GM23338 (cell line): ENCODE measurements around the gene TSACC. TPM values are rescaled to one million over a fixed set of nuclear protein-coding genes. Genes with fewer than 3 reads are reported as not detected.

Experiments
- ATAC-seq: fragments of 200-7000 bp; cut with Tn5 transposase; 3 replicates; pipeline ENCODE4 v1.9.1; 2020
- DNase-seq: peaks from one replicate; pipeline ENCODE4 v3.0.0-alpha.2; 2015; ENCODE audit warnings: low spot score
- H2AFZ ChIP-seq: fragments of 200-600 bp; sonication (generic); 2 replicates; pipeline ENCODE4 v1.8.0; 2016; ENCODE audit warnings: antibody characterized with exemption, mild to moderate bottlenecking, moderate library complexity
- H3F3A ChIP-seq: fragments of 200-600 bp; sonication (generic); replicated peaks from 2 replicates; pipeline ENCODE4 v1.8.0; 2017; ENCODE audit warnings: antibody characterized with exemption, mixed run types, low read depth
- H3K27ac ChIP-seq: fragments of 200-600 bp; sonication (generic); 2 replicates; pipeline ENCODE4 v1.6.1; 2016; ENCODE audit warnings: low read depth
- H3K27me3 ChIP-seq: fragments of 200-600 bp; sonication (generic); 2 replicates; pipeline ENCODE4 v1.8.0; 2016; ENCODE audit warnings: mild to moderate bottlenecking, mixed run types, moderate library complexity; ENCODE audit not compliant: insufficient read depth
- H3K36me3 ChIP-seq: fragments of 200-600 bp; sonication (generic); 2 replicates; pipeline ENCODE4 v1.8.0; 2016; ENCODE audit warnings: mild to moderate bottlenecking; ENCODE audit not compliant: insufficient read depth
- H3K4me1 ChIP-seq: fragments of 200-600 bp; sonication (generic); 2 replicates; pipeline ENCODE4 v1.8.0; 2016; ENCODE audit warnings: mild to moderate bottlenecking, moderate library complexity; ENCODE audit not compliant: insufficient read depth
- H3K4me2 ChIP-seq: fragments of 200-600 bp; sonication (generic); 2 replicates; pipeline ENCODE4 v1.7.1; 2017; ENCODE audit warnings: mixed run types
- H3K4me3 ChIP-seq: fragments of 200-600 bp; sonication (generic); 2 replicates; pipeline ENCODE4 v1.6.1; 2016; ENCODE audit warnings: mixed run types
- H3K79me2 ChIP-seq: fragments of 200-600 bp; sonication (generic); replicated peaks from 2 replicates; pipeline ENCODE4 v1.8.0; 2017; ENCODE audit warnings: mild to moderate bottlenecking; ENCODE audit not compliant: insufficient read depth
- H3K9me2 ChIP-seq: fragments of 200-600 bp; sonication (generic); 2 replicates; pipeline ENCODE4 v1.8.0; 2017; ENCODE audit not compliant: insufficient read depth
- H4K20me1 ChIP-seq: fragments of 200-600 bp; sonication (generic); replicated peaks from 2 replicates; pipeline ENCODE4 v1.8.0; 2017; ENCODE audit warnings: mild to moderate bottlenecking; ENCODE audit not compliant: insufficient read depth
- H3K27ac Mint-ChIP-seq: 2 replicates; pipeline ENCODE4 v1.8.0; 2020; ENCODE audit warnings: inconsistent platforms, mild to moderate bottlenecking, moderate library complexity, mixed read lengths
- H3K27me3 Mint-ChIP-seq: 3 replicates; pipeline ENCODE4 v1.8.0; 2022; ENCODE audit warnings: low read depth, mild to moderate bottlenecking, moderate library complexity, mixed read lengths, inconsistent platforms; ENCODE audit not compliant: insufficient read depth, poor library complexity
- H3K36me3 Mint-ChIP-seq: 3 replicates; pipeline ENCODE4 v1.8.0; 2021; ENCODE audit warnings: low read depth, mild to moderate bottlenecking, inconsistent platforms, moderate library complexity, mixed read lengths
- H3K4me1 Mint-ChIP-seq: 3 replicates; pipeline ENCODE4 v1.8.0; 2020; ENCODE audit warnings: mild to moderate bottlenecking, inconsistent platforms, mixed read lengths
- H3K4me3 Mint-ChIP-seq: 3 replicates; pipeline ENCODE4 v1.8.0; 2021; ENCODE audit warnings: moderate library complexity, mild to moderate bottlenecking, inconsistent platforms, mixed read lengths
- H3K9me3 Mint-ChIP-seq: 3 replicates; pipeline ENCODE4 v1.8.0; 2020; ENCODE audit warnings: moderate library complexity, mild to moderate bottlenecking, inconsistent platforms, mixed read lengths
- CREB1 ChIP-seq: fragments of 250-450 bp; sonication (Bioruptor Pico); IDR thresholded peaks from 2 replicates; pipeline ENCODE4 v1.5.0; 2020; ENCODE audit warnings: low read depth, mild to moderate bottlenecking, moderate library complexity
- EZH2 ChIP-seq: fragments of 200-600 bp; sonication (generic); IDR thresholded peaks from one replicate; pipeline ENCODE4 v1.8.0; 2017; ENCODE audit warnings: antibody characterized with exemption, mild to moderate bottlenecking, low read depth; ENCODE audit not compliant: unreplicated experiment
- EZH2phosphoT487 ChIP-seq: fragments of 200-600 bp; sonication (generic); IDR thresholded peaks from one replicate; pipeline ENCODE4 v1.8.1; 2018; ENCODE audit warnings: antibody characterized with exemption; ENCODE audit not compliant: unreplicated experiment
- JUNB ChIP-seq: IDR thresholded peaks from one replicate; pipeline ENCODE4 v1.6.1; 2016; ENCODE audit warnings: antibody characterized with exemption; ENCODE audit not compliant: unreplicated experiment
- NANOG ChIP-seq: IDR thresholded peaks from 2 replicates; pipeline ENCODE4 v1.6.1; 2016; ENCODE audit warnings: antibody characterized with exemption, borderline replicate concordance
- POLR2AphosphoS5 ChIP-seq: IDR thresholded peaks from 2 replicates; pipeline ENCODE4 v1.6.1; 2016; ENCODE audit warnings: antibody characterized with exemption, low read depth
- STAT1 ChIP-seq: IDR thresholded peaks from one replicate; pipeline ENCODE4 v1.6.1; 2016; ENCODE audit warnings: antibody characterized with exemption; ENCODE audit not compliant: unreplicated experiment
- ZNF114 ChIP-seq: fragments of 250-450 bp; sonication (Bioruptor Pico); IDR thresholded peaks from 2 replicates; pipeline ENCODE4 v1.5.0; 2020; ENCODE audit warnings: mild to moderate bottlenecking, moderate library complexity
- ZNF331 ChIP-seq: fragments of 250-450 bp; sonication (Bioruptor Pico); IDR thresholded peaks from 2 replicates; pipeline ENCODE4 v1.5.0; 2020; ENCODE audit warnings: low read depth, mild to moderate bottlenecking, moderate library complexity
- polyA plus RNA-seq: library from polyadenylated mRNA; unstranded; fragments of >200 nt; fragmentation: Nextera tagmentation; extraction: Ambion mirVana; gene quantifications from 2 replicates; pipeline ENCODE4 v1.2.1, GENCODE V29; 2016
- total RNA-seq: library from RNA; depleted of rRNA; stranded (reverse); fragments of >200 nt; shearing (Covaris generic); gene quantifications from 2 replicates; pipeline ENCODE4 v1.2.3, GENCODE V29; 2014
- TF ChIP-seq, protein P1 (sequence below), 2 experiments: fragments of 200-600 bp in 1 of 2; sonication (generic) in 1 of 2; conservative IDR thresholded peaks; 2 replicates each; pipeline versions ENCODE4 v1.5.1 to v1.6.1; 2016 to 2017; ENCODE audit warnings: antibody characterized with exemption in 2 of 2, low read depth in 2 of 2, mild to moderate bottlenecking in 2 of 2, moderate library complexity in 1 of 2
- TF ChIP-seq, protein P2 (sequence below): IDR thresholded peaks from 2 replicates; pipeline ENCODE4 v1.6.1; 2016; ENCODE audit warnings: antibody characterized with exemption
- TF ChIP-seq, protein P3 (sequence below): fragments of 250-450 bp; sonication (Bioruptor Pico); IDR thresholded peaks from 2 replicates; pipeline ENCODE4 v1.5.0; 2020; ENCODE audit warnings: mild to moderate bottlenecking, moderate library complexity

TSACC gene
- total and polyA plus RNA-seq, 2 experiments from 2014 or later, result 2.5 to 9.8 TPM

DNA sequence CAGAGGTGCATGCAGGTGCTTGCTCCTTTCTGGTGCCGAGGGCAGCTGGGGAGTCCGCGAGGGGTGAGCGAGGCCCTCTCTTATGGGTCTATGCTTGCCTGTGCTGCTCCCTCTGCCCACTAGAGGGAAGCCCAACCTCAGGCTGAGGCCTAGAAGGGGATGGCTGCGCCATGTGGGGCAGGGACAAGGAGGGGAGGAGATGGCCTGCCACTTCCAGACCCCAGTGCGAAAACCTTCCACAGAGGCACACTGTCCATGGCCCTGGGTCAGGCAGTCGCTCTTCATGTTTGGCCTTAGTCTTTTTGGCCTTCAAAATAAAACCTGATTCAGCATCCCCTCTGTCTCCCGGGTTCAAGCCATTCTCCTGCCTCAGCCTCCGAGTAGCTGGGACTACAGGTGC, 44.7 kb downstream of the TSACC start:
- Histone ChIP-seq H3K36me3 (no peaks in the 10 kb centered on the region), H3K4me1 (peaks cover 13% of the 10 kb centered on the region), H2AFZ (peak overlapping the region; percentile 63; the same call in 1 of the 2 replicates), H3K79me2 (no peaks in the 10 kb centered on the region), H3F3A (peaks cover 16% of the 10 kb centered on the region), H3K9me2 (no peaks in the 10 kb centered on the region), H3K27me3 (peaks cover 24% of the 10 kb centered on the region), H3K27ac (no peak overlapping the region), H3K4me2 (no peak overlapping the region), H4K20me1 (no peaks in the 10 kb centered on the region), H3K4me3 (no peak overlapping the region)
- TF ChIP-seq NANOG, result no peak
- TF ChIP-seq, protein P1, sequence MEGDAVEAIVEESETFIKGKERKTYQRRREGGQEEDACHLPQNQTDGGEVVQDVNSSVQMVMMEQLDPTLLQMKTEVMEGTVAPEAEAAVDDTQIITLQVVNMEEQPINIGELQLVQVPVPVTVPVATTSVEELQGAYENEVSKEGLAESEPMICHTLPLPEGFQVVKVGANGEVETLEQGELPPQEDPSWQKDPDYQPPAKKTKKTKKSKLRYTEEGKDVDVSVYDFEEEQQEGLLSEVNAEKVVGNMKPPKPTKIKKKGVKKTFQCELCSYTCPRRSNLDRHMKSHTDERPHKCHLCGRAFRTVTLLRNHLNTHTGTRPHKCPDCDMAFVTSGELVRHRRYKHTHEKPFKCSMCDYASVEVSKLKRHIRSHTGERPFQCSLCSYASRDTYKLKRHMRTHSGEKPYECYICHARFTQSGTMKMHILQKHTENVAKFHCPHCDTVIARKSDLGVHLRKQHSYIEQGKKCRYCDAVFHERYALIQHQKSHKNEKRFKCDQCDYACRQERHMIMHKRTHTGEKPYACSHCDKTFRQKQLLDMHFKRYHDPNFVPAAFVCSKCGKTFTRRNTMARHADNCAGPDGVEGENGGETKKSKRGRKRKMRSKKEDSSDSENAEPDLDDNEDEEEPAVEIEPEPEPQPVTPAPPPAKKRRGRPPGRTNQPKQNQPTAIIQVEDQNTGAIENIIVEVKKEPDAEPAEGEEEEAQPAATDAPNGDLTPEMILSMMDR (conservative IDR thresholded peaks at IDR 0.05; ENCODE audit: low read depth in 2 of 2), result peak; percentile 84 to 99
- no peak overlapping the region for H3K4me3 Mint-ChIP-seq
- peaks cover 39% of the 10 kb centered on the region for H3K27me3 Mint-ChIP-seq
- no peak overlapping the region for H3K27ac Mint-ChIP-seq
- peak; percentile 95 for ATAC-seq
- DNase-seq, result peak; percentile 94
- no peaks in the 10 kb centered on the region for H3K36me3 Mint-ChIP-seq
- H3K4me1 Mint-ChIP-seq, result peaks cover 16% of the 10 kb centered on the region
- H3K9me3 Mint-ChIP-seq, result no peaks in the 10 kb centered on the region

DNA sequence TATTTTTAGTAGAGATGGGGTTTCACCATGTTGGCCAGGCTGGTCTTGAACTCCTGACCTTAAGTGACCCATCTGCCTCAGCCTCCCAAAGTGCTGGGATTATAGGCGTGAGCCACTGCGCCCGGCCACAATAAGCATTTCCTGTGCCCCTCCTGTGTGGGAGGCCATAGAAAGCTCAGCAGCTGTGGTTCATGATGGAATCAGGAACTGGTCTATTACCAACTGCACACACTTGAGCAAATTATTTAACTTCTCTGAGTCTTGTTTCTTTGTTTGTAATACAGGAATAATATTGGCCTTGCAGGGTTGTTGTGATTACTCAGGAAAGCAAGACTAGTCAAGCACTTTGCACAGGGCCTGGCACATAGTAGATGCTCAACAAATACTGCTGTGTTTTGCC, 45.7 kb downstream of the TSACC start:
- Histone ChIP-seq H3K4me2 (no peak overlapping the region), H3K79me2 (no peaks in the 10 kb centered on the region), H3K4me3 (no peak overlapping the region), H3K27me3 (peaks cover 34% of the 10 kb centered on the region), H3K9me2 (no peaks in the 10 kb centered on the region), H3K27ac (no peak overlapping the region), H3K4me1 (peaks cover 17% of the 10 kb centered on the region), H4K20me1 (no peaks in the 10 kb centered on the region), H2AFZ (no peak overlapping the region), H3K36me3 (no peaks in the 10 kb centered on the region), H3F3A (peaks cover 19% of the 10 kb centered on the region)
- Mint-ChIP-seq H3K27ac (no peak overlapping the region), H3K36me3 (no peaks in the 10 kb centered on the region), H3K4me3 (no peak overlapping the region), H3K4me1 (peaks cover 20% of the 10 kb centered on the region), H3K9me3 (no peaks in the 10 kb centered on the region), H3K27me3 (peaks cover 47% of the 10 kb centered on the region)
- no peak for DNase-seq
- ATAC-seq, result no peak
- TF ChIP-seq, protein P1 (conservative IDR thresholded peaks at IDR 0.05; ENCODE audit: low read depth in 2 of 2), result no peak
- no peak for TF ChIP-seq CREB1 (CRISPR knock-in tag)
- TF ChIP-seq EZH2phosphoT487, result no peak
- TF ChIP-seq ZNF331 (CRISPR knock-in tag), result no peak
- no peak for TF ChIP-seq EZH2
- TF ChIP-seq POLR2AphosphoS5, result no peak
- TF ChIP-seq, protein P2, sequence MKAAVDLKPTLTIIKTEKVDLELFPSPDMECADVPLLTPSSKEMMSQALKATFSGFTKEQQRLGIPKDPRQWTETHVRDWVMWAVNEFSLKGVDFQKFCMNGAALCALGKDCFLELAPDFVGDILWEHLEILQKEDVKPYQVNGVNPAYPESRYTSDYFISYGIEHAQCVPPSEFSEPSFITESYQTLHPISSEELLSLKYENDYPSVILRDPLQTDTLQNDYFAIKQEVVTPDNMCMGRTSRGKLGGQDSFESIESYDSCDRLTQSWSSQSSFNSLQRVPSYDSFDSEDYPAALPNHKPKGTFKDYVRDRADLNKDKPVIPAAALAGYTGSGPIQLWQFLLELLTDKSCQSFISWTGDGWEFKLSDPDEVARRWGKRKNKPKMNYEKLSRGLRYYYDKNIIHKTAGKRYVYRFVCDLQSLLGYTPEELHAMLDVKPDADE, result no peak
- no peak for TF ChIP-seq STAT1
- no peak for TF ChIP-seq JUNB
- TF ChIP-seq, protein P3, sequence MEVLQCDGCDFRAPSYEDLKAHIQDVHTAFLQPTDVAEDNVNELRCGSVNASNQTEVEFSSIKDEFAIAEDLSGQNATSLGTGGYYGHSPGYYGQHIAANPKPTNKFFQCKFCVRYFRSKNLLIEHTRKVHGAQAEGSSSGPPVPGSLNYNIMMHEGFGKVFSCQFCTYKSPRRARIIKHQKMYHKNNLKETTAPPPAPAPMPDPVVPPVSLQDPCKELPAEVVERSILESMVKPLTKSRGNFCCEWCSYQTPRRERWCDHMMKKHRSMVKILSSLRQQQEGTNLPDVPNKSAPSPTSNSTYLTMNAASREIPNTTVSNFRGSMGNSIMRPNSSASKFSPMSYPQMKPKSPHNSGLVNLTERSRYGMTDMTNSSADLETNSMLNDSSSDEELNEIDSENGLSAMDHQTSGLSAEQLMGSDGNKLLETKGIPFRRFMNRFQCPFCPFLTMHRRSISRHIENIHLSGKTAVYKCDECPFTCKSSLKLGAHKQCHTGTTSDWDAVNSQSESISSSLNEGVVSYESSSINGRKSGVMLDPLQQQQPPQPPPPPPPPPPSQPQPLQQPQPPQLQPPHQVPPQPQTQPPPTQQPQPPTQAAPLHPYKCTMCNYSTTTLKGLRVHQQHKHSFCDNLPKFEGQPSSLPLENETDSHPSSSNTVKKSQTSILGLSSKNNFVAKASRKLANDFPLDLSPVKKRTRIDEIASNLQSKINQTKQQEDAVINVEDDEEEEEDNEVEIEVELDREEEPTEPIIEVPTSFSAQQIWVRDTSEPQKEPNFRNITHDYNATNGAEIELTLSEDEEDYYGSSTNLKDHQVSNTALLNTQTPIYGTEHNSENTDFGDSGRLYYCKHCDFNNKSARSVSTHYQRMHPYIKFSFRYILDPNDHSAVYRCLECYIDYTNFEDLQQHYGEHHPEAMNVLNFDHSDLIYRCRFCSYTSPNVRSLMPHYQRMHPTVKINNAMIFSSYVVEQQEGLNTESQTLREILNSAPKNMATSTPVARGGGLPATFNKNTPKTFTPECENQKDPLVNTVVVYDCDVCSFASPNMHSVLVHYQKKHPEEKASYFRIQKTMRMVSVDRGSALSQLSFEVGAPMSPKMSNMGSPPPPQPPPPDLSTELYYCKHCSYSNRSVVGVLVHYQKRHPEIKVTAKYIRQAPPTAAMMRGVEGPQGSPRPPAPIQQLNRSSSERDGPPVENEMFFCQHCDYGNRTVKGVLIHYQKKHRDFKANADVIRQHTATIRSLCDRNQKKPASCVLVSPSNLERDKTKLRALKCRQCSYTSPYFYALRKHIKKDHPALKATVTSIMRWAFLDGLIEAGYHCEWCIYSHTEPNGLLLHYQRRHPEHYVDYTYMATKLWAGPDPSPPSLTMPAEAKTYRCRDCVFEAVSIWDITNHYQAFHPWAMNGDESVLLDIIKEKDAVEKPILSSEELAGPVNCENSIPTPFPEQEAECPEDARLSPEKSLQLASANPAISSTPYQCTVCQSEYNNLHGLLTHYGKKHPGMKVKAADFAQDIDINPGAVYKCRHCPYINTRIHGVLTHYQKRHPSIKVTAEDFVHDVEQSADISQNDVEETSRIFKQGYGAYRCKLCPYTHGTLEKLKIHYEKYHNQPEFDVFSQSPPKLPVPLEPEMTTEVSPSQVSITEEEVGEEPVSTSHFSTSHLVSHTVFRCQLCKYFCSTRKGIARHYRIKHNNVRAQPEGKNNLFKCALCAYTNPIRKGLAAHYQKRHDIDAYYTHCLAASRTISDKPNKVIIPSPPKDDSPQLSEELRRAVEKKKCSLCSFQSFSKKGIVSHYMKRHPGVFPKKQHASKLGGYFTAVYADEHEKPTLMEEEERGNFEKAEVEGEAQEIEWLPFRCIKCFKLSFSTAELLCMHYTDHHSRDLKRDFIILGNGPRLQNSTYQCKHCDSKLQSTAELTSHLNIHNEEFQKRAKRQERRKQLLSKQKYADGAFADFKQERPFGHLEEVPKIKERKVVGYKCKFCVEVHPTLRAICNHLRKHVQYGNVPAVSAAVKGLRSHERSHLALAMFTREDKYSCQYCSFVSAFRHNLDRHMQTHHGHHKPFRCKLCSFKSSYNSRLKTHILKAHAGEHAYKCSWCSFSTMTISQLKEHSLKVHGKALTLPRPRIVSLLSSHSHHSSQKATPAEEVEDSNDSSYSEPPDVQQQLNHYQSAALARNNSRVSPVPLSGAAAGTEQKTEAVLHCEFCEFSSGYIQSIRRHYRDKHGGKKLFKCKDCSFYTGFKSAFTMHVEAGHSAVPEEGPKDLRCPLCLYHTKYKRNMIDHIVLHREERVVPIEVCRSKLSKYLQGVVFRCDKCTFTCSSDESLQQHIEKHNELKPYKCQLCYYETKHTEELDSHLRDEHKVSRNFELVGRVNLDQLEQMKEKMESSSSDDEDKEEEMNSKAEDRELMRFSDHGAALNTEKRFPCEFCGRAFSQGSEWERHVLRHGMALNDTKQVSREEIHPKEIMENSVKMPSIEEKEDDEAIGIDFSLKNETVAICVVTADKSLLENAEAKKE (CRISPR knock-in tag), result no peak
- no peak for TF ChIP-seq ZNF114
